Nephron progenitor cell (in vitro differentiated cells): ENCODE measurements around the gene COL5A1.

Experiments used
- DNase-seq: peaks from one replicate; pipeline ENCODE4 v3.0.0; 2021
- H3K27ac Mint-ChIP-seq: 2 replicates; pipeline ENCODE4 v1.8.0; 2021; ENCODE audit warnings: mild to moderate bottlenecking, moderate library complexity, mixed read lengths
- H3K27me3 Mint-ChIP-seq: 2 replicates; pipeline ENCODE4 v1.8.0; 2021; ENCODE audit warnings: mild to moderate bottlenecking, low read depth, mixed read lengths; ENCODE audit not compliant: poor library complexity
- H3K36me3 Mint-ChIP-seq: 2 replicates; pipeline ENCODE4 v1.8.0; 2021; ENCODE audit warnings: low read depth, mixed read lengths
- H3K4me1 Mint-ChIP-seq: 2 replicates; pipeline ENCODE4 v1.8.0; 2021; ENCODE audit warnings: mixed read lengths
- H3K4me3 Mint-ChIP-seq: 2 replicates; pipeline ENCODE4 v1.8.0; 2021; ENCODE audit warnings: mild to moderate bottlenecking, moderate library complexity, mixed read lengths
- H3K9me3 Mint-ChIP-seq: 2 replicates; pipeline ENCODE4 v1.8.0; 2021; ENCODE audit warnings: mild to moderate bottlenecking, moderate library complexity, mixed read lengths
- TF ChIP-seq, protein P1 (sequence below): fragments of 200-600 bp; sonication (generic); IDR thresholded peaks from 2 replicates; pipeline ENCODE4 v1.5.0; 2021; ENCODE audit warnings: antibody characterized with exemption

Gene COL5A1

DNA sequence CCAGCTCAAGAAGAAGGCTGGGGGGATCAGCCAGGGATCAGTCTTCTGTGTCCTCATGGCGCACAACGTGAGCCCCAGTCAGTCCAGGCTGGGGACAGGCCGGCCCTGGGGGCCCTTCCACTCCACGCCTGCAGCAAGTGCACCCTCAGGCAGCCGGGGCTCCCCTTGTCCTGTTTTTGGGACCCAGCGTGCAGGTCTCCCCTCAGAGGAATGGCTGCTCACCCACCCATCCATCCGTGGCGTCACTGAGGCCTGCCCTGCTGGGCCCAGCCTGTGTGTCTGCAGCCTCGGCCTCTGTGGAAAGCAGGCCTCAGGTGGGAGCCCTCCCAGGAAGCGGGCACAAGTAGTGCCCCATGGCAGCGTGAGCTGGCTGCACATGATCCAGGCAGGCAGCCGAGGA lies 186.4 kb downstream of the COL5A1 start:
- no peaks in the 10 kb centered on the region for H3K9me3 Mint-ChIP-seq
- H3K4me1 Mint-ChIP-seq = peaks cover 15% of the 10 kb centered on the region
- H3K4me3 Mint-ChIP-seq = no peak overlapping the region
- TF ChIP-seq, protein P1, sequence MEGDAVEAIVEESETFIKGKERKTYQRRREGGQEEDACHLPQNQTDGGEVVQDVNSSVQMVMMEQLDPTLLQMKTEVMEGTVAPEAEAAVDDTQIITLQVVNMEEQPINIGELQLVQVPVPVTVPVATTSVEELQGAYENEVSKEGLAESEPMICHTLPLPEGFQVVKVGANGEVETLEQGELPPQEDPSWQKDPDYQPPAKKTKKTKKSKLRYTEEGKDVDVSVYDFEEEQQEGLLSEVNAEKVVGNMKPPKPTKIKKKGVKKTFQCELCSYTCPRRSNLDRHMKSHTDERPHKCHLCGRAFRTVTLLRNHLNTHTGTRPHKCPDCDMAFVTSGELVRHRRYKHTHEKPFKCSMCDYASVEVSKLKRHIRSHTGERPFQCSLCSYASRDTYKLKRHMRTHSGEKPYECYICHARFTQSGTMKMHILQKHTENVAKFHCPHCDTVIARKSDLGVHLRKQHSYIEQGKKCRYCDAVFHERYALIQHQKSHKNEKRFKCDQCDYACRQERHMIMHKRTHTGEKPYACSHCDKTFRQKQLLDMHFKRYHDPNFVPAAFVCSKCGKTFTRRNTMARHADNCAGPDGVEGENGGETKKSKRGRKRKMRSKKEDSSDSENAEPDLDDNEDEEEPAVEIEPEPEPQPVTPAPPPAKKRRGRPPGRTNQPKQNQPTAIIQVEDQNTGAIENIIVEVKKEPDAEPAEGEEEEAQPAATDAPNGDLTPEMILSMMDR = no peak
- H3K36me3 Mint-ChIP-seq = peaks cover 10% of the 10 kb centered on the region
- no peak overlapping the region for H3K27ac Mint-ChIP-seq
- DNase-seq = no peak
- no peaks in the 10 kb centered on the region for H3K27me3 Mint-ChIP-seq

DNA sequence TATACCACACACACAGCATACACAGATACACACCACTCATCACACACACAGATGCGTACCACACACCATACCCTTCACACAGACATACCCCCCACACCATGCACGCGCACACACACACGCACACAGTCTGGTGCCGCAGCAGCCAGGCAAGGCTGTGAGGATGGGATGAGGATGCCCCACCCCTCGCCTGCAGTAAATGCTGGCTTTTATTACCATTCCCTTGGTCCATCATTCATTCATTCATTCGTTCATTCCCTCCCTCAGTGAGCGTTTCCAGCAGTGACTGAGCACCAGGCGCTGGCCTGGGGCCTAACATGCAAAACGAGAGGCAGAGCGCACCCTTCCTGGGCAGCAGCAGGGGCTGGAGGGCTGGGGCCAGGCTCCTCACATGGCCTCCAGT lies 187.3 kb downstream of the COL5A1 start:
- Mint-ChIP-seq H3K4me3 (no peak overlapping the region), H3K27me3 (no peaks in the 10 kb centered on the region), H3K27ac (no peak overlapping the region), H3K36me3 (peaks cover 5% of the 10 kb centered on the region), H3K9me3 (no peaks in the 10 kb centered on the region), H3K4me1 (peaks cover 15% of the 10 kb centered on the region)
- no peak for DNase-seq
- TF ChIP-seq, protein P1 = no peak

DNA sequence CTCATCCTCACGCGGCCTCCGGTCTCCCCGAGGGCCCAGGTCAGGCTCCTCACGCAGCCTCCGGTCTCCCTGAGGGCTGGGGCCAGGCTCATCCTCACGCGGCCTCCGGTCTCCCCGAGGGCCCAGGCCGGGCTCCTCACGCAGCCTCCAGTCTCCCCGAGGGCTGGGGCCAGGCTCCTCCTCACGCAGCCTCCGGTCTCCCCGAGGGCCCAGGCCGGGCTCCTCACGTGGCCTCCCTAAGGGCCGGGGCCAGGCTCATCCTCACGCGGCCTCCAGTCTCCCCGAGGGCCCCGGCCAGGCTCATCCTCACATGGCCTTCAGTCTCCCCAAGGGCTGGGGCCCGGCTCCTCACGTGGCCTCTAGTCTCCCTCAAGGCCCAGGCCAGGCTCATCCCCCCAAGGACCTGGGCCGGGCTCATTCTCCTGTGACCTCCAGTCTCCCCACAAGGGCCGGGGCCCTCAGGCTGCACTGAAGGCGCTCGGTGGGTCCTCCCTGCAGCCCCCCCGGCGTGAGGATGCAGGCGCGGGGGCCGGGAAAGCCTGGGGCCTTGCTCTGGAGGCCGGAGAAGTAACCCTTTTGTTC lies 187.8 kb downstream of the COL5A1 start:
- Mint-ChIP-seq H3K27ac (peak overlapping the region; percentile 32), H3K36me3 (peaks cover 4% of the 10 kb centered on the region), H3K4me3 (no peak overlapping the region), H3K9me3 (no peaks in the 10 kb centered on the region), H3K27me3 (no peaks in the 10 kb centered on the region), H3K4me1 (peaks cover 15% of the 10 kb centered on the region)
- TF ChIP-seq, protein P1 = no peak
- DNase-seq = no peak

DNA sequence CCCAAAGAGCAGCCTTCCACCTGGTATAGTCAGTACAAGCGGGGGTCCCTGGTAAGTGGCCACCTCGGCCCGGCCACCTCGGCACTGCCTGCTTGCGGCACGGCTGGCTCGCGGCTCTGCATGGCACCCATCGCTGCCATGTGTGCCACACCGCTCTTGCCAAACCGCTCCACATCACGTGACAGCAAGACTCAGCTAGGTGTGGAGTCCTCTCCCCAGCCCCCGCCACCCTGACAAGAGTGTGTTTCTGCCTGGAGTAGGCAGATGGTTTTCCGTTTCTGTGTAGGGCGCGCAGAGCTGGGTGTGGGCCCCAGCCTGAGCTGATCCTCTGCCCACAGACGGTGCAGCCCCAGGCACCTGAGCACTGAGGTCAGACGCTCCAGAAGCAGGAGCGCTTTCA lies 188.5 kb downstream of the COL5A1 start:
- Mint-ChIP-seq H3K27me3 (no peaks in the 10 kb centered on the region), H3K36me3 (peaks cover 4% of the 10 kb centered on the region), H3K27ac (no peak overlapping the region), H3K4me3 (no peak overlapping the region), H3K4me1 (peaks cover 15% of the 10 kb centered on the region), H3K9me3 (no peaks in the 10 kb centered on the region)
- DNase-seq = no peak
- TF ChIP-seq, protein P1 = no peak

DNA sequence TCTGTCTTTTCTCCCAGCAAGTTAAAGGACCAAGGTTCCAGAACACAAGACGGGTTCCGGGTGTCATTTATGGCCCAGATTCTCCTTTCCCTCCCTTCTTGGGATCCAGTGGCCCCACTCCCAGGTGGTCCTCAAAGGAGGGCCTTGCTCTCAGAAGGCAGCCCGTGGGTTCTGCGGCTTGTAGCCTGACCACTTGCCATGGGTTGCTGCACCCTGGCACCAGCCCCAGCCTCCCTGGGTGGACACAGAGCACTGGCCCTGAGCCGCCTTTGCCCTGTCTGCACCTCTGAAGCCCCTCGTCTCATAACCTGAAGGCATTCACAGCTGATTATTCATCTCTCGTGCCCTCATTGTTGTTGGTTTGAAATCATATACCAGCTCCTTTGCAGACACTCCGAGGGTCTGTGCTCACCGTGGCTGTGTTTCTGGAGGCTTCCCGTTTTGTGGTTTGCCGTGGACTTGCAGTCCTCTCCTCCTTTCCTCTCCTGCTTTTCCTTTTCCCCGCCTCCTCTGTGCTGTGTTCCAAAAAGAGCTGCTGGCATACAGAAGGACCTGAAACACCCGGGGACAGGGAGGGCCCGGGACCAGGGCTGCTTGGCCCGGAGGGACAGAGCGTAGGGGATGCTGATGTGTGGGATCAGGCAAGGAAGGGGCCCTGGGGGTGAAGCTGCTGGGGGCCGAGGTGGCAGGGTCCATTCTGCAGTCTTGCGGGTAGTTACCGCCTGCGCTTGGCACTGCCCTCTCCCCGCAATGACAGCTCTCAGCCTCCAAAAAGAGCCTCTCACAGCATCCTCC lies 189.5 kb downstream of the COL5A1 start:
- no peaks in the 10 kb centered on the region for H3K27me3 Mint-ChIP-seq
- DNase-seq = no peak
- H3K36me3 Mint-ChIP-seq = peaks cover 3% of the 10 kb centered on the region
- H3K27ac Mint-ChIP-seq = no peak overlapping the region
- no peak overlapping the region for H3K4me3 Mint-ChIP-seq
- TF ChIP-seq, protein P1 = no peak
- no peaks in the 10 kb centered on the region for H3K9me3 Mint-ChIP-seq
- H3K4me1 Mint-ChIP-seq = peaks cover 15% of the 10 kb centered on the region

DNA sequence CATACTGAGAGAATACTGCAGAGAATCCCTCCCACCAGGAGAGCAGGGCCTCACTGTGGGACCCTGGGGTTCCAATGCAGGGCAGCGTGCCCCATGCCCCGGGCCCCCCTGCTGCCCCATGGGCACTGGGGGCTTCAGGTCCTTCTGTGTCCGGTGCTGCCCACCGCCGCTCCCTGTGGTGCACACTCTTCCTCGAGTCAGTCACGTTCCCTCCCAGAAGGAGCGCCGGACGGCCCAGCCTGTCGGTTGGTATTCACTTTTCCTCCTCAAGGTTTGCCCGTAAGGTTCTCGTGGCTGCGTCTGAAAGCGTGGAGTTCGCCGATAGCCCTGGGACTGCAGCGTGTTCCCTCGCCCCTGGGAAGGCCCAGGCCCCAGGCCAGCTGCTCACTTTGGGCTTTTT lies 190.9 kb downstream of the COL5A1 start:
- H3K36me3 Mint-ChIP-seq = no peaks in the 10 kb centered on the region
- H3K9me3 Mint-ChIP-seq = no peaks in the 10 kb centered on the region
- no peak for DNase-seq
- TF ChIP-seq, protein P1 = no peak
- H3K4me1 Mint-ChIP-seq = peaks cover 2% of the 10 kb centered on the region
- no peaks in the 10 kb centered on the region for H3K27me3 Mint-ChIP-seq
- no peak overlapping the region for H3K4me3 Mint-ChIP-seq
- H3K27ac Mint-ChIP-seq = no peak overlapping the region
